ENCODE measurements around the gene CBARP.

Gene CBARP

GRCh38 chr19:1275260-1275975 is 37.6 kb upstream of the CBARP start, which contains the start of gene FAM174C:
FAM174C (plus strand) TSS chr19:1275530; CDS start chr19:1275550, 20 bp downstream.
- peak; percentile 94 for DNase-seq

- no peak for DNase-seq
Observed at GRCh38 chr19:1274852-1275259, 37.1 kb upstream of the CBARP start.

DNA sequence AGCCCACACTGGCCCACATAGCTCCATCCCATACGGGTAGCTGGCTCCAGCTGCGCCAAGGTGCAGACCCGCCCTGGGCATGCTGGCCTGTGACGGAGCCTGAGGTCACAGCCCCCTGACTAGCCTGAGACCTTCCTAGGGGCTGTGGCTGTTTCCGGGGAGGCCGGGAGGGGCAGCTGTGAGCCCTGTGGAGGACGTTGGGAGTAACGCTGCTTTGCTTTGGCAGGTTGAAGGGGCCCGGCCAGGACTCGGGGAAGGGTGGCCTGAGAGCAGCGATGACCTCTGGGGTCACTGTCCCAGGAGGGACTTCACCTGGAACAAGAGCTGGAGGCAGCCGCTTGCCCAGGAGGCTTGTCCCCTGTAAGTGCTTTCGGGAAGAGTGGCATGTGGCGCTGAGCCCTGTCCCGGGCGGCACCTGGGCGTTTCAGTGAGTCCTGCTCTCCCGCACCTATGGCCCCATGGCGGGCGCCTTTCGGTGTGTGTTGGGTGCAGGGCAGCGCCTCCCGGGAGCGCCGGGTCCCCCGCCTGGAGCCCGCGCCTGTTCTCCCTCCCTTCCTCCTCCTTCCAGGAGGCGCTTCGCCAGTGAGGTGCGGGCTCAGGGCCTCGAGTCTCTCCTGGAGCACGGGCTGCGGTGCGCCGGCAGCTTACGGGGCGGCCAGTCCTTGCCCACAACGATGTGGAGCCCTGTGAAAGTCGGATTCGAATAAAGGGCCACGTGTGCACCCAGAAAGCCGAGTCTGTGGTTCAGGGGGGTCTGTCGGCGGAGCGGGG is 36.5 kb upstream of the CBARP start:
- DNase-seq: no peak

DNA sequence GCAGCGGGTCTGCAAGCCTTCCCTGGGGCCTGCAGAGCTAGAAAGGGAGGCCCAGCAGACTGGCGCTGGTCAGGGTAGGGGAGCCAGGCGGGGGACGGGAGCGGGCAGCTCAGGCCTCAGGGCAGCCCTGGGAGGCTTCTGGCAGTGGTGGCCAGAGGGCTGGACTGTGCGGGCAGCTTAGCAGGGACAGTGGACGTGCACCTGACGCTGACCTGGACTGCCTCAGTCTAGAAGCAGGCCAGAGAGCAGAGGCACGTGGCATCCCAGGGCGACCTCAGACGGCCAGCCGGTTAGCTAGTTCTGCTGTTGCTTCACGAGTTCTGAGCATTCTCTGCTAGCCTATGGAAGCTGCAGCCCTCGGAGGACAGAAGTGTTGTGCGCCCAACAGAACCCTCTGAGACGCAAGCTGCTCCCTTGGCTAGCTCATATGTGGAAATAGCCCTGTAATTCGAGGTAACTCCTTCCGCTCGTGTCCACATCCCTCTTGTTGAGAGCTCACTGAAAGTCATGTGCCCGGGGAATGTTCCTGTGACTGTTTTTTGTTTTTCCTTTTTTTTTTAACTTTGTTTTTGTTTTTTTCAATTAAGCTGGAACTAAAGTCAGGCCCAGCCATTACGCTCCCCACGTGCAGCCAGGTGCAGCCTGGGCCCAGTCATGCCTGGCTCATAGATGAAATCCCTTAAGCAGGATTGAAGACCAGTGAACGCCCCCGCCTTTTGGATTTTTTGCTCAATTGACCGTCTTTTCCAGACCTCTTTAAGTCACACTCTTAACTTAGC is 35.6 kb upstream of the CBARP start:
- no peak for DNase-seq

DNA sequence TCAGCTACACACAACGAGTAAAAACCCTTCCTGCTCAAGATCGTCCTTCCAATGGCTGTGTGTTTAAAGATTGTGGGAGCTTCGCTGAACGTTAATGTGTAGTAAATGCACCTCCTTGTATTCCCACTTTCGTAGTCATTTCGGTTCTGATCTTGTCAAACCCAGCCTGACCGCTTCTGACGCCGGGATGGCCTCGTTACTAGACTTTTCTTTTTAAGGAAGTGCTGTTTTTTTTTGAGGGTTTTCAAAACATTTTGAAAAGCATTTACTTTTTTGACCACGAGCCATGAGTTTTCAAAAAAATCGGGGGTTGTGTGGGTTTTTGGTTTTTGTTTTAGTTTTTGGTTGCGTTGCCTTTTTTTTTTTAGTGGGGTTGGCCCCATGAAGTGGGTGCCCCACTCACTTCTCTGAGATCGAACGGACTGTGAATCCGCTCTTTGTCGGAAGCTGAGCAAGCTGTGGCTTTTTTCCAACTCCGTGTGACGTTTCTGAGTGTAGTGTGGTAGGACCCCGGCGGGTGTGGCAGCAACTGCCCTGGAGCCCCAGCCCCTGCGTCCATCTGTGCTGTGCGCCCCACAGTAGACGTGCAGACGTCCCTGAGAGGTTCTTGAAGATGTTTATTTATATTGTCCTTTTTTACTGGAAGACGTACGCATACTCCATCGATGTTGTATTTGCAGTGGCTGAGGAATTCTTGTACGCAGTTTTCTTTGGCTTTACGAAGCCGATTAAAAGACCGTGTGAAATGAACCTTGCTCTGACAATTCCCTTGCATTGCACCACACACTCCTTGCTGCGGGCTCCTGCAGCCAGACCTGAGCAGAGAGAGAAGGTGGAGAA is 34.8 kb upstream of the CBARP start:
- no peak for DNase-seq

GRCh38 chr19:1271528-1272422 is 34.0 kb upstream of the CBARP start:
- DNase-seq: no peak

- no peak for DNase-seq
Observed at GRCh38 chr19:1270854-1271527, 33.2 kb upstream of the CBARP start.

DNA sequence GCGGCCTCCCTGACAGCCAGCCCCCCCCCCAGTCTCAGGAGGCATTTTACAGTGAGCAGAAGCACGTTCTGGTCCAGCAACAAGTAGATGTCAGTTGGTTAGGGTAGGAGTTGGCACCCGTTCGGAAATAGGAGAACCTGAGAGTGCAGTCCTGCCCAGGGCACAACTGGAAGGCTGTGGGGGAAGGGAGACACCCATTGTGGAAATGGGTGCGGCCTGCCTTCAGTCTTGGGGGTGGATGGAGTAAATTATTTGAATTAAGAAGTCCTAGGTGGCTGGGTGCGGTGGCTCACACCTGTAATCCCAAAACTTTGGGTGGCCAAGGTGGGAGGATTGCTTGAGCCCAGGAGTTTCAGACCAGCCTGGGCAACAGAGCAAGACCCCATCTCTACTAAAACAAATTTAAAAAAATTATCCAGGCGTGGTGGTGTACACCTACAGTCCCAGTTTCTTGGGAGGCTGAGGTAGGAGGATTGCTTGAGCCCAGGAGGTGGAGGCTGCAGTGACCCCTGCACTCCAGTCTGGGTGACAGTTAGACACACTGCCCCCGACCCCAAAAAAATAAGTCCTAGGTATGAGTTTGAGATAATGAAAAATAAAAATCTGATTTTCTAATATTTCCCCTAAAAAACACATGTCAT is 32.5 kb upstream of the CBARP start:
- no peak for DNase-seq

DNA sequence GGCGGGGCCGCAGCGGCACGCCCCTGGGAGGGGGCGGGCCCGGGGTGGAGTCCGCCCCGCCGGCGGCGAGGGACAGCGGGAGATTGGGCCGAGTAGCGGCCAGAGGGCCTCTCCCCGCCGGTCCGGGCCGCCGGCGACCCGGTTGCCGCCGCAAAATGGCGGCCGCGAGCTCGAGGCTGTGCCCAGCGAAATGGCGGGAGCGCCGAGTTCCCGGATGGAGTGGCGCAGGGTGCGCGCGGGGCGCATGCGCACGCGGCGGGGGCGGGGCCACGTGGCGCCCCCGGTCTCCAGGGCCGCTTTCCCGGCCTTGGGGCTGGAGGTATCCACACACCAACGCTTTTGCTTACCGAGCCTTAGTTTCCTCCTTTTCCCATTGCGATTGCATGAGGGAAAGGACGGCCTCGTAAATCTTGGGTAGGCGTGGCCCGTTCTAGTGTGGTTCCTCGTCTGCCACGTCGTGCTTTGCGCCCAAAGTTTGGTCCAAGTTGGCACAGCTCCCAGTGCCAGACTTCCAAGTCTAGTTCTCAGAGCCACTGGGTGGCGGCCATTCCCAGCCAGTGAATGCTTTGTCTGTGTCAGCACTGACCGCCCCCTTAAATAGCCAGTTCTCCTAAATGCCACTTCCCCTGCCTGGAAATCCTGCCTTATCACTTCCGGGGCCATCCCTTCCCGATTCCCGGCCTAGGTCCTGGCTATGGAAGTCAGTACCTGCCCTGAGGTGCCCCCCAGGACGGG is 31.8 kb upstream of the CBARP start:
- DNase-seq: peak; percentile 80

DNA sequence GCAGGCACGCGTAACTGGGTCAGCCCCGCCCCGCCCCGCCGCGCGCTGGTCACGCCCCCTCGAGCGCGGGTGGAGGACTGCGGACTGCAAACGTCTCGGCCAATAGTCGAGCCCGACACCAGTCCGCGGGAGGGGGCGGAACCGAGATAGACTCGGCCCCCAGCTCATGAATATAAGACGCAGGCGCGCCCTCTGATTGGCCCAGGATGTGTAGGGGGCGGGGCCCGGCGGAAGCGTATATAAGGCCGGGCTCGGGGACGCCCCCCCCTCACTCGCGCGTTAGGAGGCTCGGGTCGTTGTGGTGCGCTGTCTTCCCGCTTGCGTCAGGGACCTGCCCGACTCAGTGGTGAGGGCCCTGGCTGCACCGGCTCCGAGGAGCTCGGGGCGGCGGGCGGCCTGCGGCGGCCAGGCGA is 31.3 kb upstream of the CBARP start, which contains the start of gene CIRBP:
TSS of gene CIRBP (plus strand) at position 268 of the 413 bp plus-strand sequence. CDS start 1,602 bp downstream, outside the sequence.
- peak; percentile 97 for DNase-seq

DNA sequence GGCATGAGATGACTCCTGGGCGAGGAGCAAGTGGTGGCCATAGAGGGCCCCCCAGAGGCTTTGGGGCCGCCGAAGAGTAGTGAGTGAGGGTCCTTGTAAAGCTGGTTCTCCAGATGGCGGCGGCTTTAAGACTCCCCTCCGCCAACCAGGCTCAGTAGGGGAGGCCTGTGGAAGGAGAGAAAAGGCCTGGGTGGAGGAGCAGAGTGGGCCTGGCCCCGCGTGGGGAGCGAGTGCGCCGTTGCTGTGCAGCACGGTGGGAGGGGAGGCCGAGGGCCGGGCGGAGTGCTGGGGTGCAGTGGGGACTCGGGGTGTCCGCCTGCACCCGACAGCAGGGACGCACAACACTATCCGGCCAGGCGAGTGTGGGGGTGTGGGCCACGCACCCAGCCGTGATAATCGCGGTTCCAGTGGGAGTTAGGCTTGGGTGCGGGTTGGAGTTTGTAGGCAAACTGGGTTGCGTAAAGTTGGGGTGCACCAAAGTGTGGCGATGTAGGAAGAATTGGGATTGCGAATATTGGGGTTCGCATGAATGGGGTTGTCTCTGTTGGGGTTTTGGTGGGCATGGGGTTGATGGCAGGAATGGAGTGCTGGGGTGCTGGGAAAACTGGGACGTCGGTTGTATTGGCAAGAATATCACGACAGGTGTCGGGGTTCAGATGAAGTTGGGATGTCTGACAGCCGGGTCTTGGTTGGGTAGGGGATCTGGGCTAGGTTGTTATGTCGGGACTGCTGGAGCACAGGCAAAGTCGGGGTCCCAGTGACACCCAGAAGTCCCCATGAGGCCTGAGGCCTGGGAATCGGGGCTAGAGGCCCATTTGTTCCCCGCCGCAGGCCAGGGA is 30.6 kb upstream of the CBARP start:
- no peak for DNase-seq

DNA sequence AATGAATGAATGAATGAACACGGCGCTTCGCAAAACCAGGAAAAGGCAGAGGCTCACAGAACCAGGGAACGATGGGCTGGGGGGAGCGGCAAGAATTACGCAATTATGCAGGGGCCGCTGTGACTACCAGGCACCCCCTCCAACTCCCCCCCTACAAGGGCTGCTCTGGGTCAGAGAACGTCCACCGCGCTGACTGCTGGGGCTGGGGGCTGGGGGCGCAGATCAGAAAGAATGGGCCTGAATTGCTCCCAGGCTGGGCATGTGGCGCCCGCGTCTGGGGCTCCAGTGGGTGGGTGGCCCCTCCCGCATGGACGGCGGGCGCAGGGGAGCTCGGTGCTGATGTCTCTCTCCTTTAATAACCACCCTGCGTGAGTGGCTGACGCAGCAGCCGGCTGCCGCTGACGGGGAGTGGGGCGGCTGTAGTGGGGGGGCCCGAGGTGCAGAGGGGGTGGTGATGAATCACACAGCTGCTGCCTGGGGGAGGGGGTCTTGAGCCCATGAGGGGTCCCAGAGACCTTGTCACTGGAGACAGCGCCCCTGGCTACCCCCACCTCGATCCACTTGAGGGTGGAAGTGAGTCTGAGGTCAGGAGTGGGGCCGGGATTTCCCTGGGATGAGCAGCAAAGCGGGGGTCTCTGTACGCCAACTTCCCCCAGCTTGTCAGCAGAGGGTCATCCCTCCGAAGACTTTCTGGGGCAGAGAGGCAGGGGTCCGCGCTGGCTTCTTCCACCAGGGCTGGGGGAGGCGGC is 29.8 kb upstream of the CBARP start:
- DNase-seq: no peak

- DNase-seq: peak; percentile 50
Observed at GRCh38 chr19:1266916-1267476, 29.2 kb upstream of the CBARP start.

GRCh38 chr19:1266129-1266915 is 28.5 kb upstream of the CBARP start:
- peak; percentile 87 for DNase-seq

DNA sequence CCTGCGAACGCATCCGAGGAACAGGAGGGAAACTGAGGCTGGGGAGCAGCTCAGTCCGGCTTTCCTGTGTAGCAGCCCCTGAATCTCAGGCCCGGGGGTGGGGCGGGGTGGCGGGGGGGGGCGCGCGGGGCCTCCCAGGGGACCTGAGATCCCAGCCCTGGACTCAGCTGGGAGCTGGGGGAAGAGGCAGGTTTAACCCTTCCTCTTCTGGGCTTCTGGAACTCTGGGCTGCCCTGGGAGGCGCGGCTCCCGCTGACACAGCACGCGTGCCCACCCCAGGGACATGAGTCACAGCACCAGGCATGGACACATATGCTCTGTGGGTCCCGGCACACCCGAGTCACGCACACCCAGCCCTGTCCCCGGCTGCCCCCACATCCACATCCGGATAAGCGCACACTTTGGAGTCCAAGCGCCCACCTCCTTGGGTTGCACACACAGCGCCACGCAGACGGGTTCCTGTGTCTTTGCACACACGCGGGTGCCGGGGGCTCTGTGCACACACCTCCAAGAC is 27.9 kb upstream of the CBARP start:
- DNase-seq: no peak
